GM13977 (cell line): Measurements from ENCODE around the gene FOXR2.

Experiments
- DNase-seq: peaks from one replicate; pipeline ENCODE4 v3.0.0; 2012; ENCODE audit warnings: low spot score
- CTCF ChIP-seq: IDR thresholded peaks from 2 replicates; pipeline ENCODE4 v1.5.1; 2012; ENCODE audit warnings: mild to moderate bottlenecking, control low read depth; ENCODE audit not compliant: insufficient read depth; ENCODE audit errors: extremely low read depth, missing control alignments
- in situ Hi-C: fragments of 300-500 bp; cut with MboI; formaldehyde crosslinking; loops from one replicate; pipeline ENCODE4 v1.12.0; 2022; ENCODE audit warnings: low sequenced_read_pairs, low pct_unique_long_range_greater_than_20kb, mixed read lengths, inconsistent platforms; ENCODE audit not compliant: unreplicated experiment

The FOXR2 gene

GRCh38 chrX:55624403-55624802, 1.2 kb downstream of the FOXR2 start:
- no peak for TF ChIP-seq CTCF
- in situ Hi-C loops: no loop called here

GRCh38 chrX:55636109-55636508, 12.9 kb downstream of the FOXR2 start:
- DNase-seq: no peak
- in situ Hi-C loops: no loop called here
- TF ChIP-seq CTCF: no peak

More at GRCh38 chrX:55624403-55624802, 1.2 kb downstream of the FOXR2 start:
- no peak for DNase-seq

GRCh38 chrX:55638933-55639332, 15.7 kb downstream of the FOXR2 start:
- in situ Hi-C loops: no loop called here
- no peak for DNase-seq
- TF ChIP-seq CTCF: no peak

GRCh38 chrX:55640854-55641253, 17.7 kb downstream of the FOXR2 start:
- in situ Hi-C loops: no loop called here
- no peak for TF ChIP-seq CTCF

GRCh38 chrX:55648434-55648833, 25.2 kb downstream of the FOXR2 start:
- in situ Hi-C loops: no loop called here
- TF ChIP-seq CTCF: no peak
- DNase-seq: no peak

More at GRCh38 chrX:55640854-55641253, 17.7 kb downstream of the FOXR2 start:
- no peak for DNase-seq

DNA sequence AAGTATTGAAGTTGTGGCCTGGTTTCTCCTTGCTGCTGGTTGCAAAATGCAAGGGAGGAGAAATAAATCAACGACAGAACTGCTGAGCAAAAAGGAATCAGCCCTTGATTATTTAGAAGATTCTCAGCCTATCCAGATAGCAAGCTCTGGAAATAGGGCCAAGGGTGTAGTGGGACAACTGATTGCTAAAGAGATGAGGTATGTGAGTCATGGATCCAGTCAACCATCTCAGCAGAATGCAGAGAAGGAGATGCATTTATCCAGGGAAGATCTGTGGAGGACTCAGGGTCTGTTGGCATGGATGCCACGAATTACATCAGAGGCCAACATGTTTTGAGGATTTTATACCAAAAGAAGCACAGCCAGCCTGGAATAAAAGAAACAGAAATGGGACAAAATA, 36.7 kb downstream of the FOXR2 start:
- no peak for TF ChIP-seq CTCF

GRCh38 chrX:55663584-55663983, 40.4 kb downstream of the FOXR2 start:
- TF ChIP-seq CTCF: no peak
- in situ Hi-C loops: no loop called here
- DNase-seq: no peak

More for the DNA sequence above, 36.7 kb downstream of the FOXR2 start:
- in situ Hi-C loops: no loop called here
- no peak for DNase-seq
